IPS-NIHi7 (cell line): ENCODE data around the gene NNAT.
A peak's percentile ranks its signal among the peaks of the same experiment; 100 is the strongest.
"Not testable (repeated sequence)": the region's sequence is repeated elsewhere in the genome, so short reads cannot be mapped to it uniquely, and the experiment has no call there.

Experiments
- DNase-seq: peaks from one replicate; pipeline ENCODE4 v3.0.0; 2012; ENCODE audit warnings: mixed read lengths; ENCODE audit errors: extremely low spot score

The NNAT gene

GRCh38 chr20:37540001-37540400 lies 19.0 kb downstream of the NNAT start:
- no peak for DNase-seq

- not testable (repeated sequence) for DNase-seq
Observed at GRCh38 chr20:37540838-37541237, 19.8 kb downstream of the NNAT start.

- no peak for DNase-seq
Observed at GRCh38 chr20:37541326-37541725, 20.3 kb downstream of the NNAT start.

GRCh38 chr20:37542281-37542680 lies 21.2 kb downstream of the NNAT start:
- no peak for DNase-seq

- no peak for DNase-seq
Observed at GRCh38 chr20:37543828-37544227, 22.8 kb downstream of the NNAT start.

- DNase-seq, result no peak
Observed at GRCh38 chr20:37544386-37544785, 23.3 kb downstream of the NNAT start.

- no peak for DNase-seq
Observed at GRCh38 chr20:37545516-37545915, 24.5 kb downstream of the NNAT start.

GRCh38 chr20:37547912-37548311 lies 26.9 kb downstream of the NNAT start:
- no peak for DNase-seq

GRCh38 chr20:37550101-37550920 lies 29.3 kb downstream of the NNAT start:
- DNase-seq, result not testable (repeated sequence)

GRCh38 chr20:37551660-37552059 lies 30.6 kb downstream of the NNAT start:
- DNase-seq, result not testable (repeated sequence)

DNA sequence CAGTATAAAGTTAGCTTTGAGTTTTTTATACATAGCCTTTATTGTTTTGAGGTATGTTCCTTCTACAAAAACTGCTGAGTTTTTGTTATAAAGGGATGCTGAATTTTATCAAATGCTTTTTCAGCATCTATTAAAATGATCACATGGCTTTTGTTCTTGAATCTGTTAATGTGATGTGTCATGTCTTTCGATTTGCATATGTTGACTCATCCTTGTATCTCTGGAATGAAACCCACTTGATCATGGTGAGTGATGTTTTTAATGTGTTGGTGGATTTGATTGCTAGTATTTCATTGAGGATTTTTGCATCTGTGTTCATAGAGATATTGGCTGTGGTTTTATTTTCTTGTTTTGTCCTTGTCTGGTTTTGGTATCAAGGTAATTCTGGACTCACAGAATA lies 31.4 kb downstream of the NNAT start:
- no peak for DNase-seq

DNA sequence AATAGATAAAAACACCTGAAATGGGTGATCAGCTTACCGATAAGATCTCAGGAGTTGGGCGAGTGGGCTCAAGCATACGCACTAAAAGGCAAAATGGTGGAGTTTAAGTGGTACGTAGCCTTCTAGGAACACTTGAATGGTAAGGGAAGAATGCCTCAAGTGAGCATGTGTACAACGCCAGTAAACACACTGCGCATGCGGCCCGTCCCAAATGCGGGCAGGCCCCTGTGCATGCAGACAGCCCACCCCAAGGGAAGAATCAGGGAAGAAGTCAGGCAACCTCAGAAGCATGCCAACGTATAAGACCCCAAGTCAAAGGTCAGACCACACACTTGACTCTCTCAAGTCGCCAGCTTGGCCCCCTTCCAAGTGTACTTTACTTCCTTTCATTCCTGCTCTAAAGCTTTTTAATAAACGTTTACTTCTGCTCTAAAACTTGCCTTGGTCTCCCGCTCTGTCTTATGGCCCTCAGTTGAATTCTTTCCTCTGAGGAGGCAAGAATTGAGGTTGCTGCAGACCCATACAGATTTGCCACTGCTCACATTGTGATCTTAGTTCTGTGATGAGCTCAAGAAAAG lies 33.8 kb downstream of the NNAT start:
- DNase-seq, result not testable (repeated sequence)

DNA sequence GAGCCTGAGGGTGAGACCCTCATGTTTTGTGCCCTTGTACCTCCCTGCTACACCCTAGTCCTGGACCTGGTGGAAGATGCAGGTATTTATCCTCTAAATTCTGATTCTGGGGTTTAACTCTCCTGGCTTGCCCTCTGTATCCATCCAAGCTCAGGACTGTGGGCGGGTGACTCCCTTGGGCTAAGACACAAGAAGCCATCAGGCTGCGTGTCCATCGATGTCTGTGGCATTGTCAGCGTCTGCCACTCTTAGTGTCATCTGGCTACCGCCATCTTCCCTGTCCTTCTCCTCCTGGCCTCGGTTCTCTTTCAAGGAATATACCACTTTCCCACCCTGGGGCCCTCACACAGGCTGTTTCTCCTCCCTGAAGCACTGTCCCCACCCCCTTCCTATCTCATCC lies 35.5 kb downstream of the NNAT start:
- DNase-seq, result no peak

DNA sequence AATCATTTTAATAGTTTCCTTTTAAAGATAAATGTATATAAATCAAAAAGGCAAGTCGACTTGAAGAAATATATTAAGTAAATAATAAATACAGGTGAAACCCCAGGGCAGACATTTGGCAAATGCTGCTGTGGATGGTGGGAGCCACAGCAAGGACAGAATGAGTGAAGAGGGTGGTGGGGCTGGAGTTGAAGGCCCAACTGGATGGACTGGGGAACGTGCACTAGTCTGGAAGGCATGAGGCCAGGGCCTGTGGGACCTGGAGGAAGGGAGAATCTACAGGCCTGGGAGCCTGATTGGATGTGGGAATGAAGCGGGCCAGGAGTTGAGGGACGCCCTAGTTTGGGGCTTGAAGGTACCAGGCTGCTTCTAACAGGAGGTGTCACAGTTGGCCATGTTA lies 37.3 kb downstream of the NNAT start:
- DNase-seq, result no peak

- DNase-seq, result no peak
Observed at GRCh38 chr20:37558779-37559178, 37.7 kb downstream of the NNAT start.

- DNase-seq, result no peak
Observed at GRCh38 chr20:37559312-37560027, 38.4 kb downstream of the NNAT start.

DNA sequence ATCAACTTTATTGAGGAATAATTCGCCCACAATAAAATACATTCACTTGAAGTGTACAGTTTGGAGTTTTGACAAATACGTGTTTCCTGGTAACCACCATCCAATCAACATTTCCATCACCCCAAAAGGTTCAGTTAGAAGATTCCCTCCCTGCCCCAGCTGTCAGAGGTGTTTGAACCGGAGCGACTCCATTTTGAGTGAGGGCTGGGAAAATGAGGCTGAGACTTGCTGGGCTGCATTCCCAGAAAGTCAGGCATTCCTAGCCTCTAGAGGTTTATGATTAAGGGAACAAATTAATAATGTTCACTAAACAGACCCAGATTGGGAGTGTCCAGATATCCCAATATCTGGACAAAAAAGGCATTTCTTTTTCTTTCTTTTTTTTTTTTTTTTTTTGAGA lies 39.6 kb downstream of the NNAT start:
- DNase-seq, result no peak

DNA sequence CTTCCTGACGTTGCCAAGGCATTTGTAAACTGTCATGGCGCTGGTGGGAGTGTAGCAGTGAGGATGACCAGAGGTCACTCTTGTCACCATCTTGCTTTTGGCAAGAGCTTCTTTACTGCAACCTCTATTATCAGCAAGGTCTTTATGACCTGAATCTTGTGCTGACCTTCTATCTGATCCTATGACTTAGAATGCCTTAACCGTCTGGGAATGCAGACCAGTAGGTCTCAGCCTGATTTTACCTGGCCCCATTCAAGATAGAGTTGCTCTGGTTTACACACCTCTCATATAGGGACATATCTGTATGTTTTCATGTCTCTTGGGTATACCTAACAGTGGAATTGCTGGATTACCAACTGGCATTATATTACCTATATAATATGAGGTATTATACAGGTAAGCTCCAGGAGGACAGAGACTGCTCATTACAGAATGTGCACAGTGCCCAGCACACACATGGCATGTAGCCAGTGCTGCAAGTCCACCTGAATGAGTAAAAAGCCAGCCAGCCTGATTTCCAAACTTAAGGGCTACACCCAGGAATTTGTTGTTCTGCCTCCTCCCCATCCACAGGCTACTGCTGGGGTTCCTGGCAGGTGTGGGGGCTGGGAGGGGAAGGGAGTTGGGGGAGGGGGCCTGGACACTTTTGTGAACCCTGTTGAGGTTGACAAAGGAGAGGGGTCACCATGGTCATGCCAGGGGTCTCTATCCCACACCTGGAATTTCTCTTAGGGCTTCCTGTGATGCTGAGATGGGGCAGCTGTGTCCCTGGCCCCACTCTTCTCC lies 41.8 kb downstream of the NNAT start:
- no peak for DNase-seq

GRCh38 chr20:37564016-37564387 lies 43.0 kb downstream of the NNAT start:
- DNase-seq, result no peak

- DNase-seq, result peak; percentile 86
Observed at GRCh38 chr20:37564388-37565133, 43.5 kb downstream of the NNAT start.

- DNase-seq, result no peak
Observed at GRCh38 chr20:37565134-37565811, 44.2 kb downstream of the NNAT start.
